NCI-H446 (cell line): Measurements from ENCODE around the gene PCDHGB4.
"Not testable (repeated sequence)": the region's sequence is repeated elsewhere in the genome, so short reads cannot be mapped to it uniquely, and the experiment has no call there.

Source experiments
- DNase-seq, 2 experiments: peaks; one replicate each; lab custom pipeline; 2025; lab: John Stamatoyannopoulos, UW

PCDHGB4 gene

DNA sequence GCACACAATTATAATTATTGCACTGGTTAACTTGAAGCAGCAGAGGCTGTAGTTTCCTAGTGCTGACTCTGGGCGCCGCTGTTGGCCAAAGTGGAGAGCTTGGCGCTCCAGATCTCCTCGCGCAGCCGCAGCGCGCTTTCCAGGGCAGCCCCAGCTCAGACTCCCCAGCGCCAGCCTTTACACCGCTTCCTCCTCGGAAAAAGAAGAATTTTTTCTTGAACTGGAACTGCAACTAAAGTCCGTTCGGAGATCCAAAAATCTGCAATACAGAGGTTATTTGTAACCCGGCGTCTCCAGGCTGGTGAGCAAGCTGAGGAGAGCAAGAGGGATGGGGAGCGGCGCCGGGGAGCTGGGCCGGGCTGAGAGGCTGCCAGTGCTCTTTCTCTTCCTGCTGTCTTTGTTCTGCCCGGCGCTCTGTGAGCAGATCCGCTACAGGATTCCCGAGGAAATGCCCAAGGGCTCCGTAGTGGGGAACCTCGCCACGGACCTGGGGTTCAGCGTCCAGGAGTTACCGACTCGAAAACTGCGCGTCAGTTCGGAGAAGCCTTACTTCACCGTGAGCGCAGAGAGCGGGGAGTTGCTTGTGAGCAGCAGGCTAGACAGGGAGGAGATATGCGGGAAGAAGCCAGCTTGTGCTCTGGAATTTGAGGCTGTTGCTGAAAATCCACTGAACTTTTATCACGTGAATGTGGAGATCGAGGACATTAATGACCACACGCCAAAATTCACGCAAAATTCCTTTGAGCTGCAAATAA is at the start of gene PCDHGB4:
Gene PCDHGB4 (plus strand): TSS at position 142 of the 755 bp plus-strand sequence. CDS start 187 bp downstream, at position 329.
- not testable (repeated sequence) for DNase-seq

GRCh38 chr5:141338538-141339306 is 48.8 kb upstream of the PCDHGB4 start, which contains the start of gene PCDHGA2:
PCDHGA2 (plus strand) TSS chr5:141338760.
- peak in 1 of 2 experiments; percentile 31 for DNase-seq

GRCh38 chr5:141340781-141341354 is 46.6 kb upstream of the PCDHGB4 start:
- not testable (repeated sequence) for DNase-seq

- no peak for DNase-seq
Measured at GRCh38 chr5:141342773-141343172, 44.7 kb upstream of the PCDHGB4 start.

DNA sequence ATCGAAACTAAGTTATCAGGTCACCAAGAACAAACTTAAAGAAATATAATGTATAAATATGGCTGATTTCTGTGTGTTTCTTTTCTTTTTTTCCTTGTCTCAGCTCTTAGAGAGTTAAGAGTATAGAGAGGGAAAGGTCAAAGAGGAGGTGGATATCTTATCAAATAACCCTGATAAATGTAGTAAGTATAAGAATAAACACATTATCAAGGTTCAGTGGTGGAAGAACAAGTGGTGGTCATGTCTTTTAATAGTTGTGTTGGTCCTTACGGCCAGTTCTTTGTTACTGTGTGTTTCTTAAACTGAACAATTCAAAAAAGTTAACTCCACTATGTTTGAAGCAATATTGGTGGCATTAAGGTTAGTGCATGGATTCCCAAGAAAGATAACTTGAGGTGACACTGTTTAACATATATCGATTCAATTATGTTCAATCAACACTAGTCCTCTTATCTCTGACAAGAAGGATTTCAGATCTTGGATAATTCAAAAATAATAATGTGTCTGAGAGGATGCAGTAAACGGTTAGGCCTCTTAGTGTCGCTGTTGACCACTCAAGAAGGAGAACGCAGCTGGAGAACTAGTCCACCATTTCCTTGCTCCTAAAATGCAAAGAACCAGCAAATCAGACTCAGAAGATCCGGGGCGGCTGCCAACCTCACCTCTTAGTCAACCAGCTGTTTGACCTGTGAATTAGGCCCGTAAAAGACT is 44.1 kb upstream of the PCDHGB4 start, which contains the start of gene PCDHGA3:
Gene PCDHGA3 (plus strand): TSS at position 588 of the 711 bp plus-strand sequence. CDS start 205 bp downstream, outside the sequence.
- DNase-seq = no peak

- DNase-seq = no peak
Measured at GRCh38 chr5:141343953-141344463, 43.5 kb upstream of the PCDHGB4 start.

- DNase-seq = no peak
Measured at GRCh38 chr5:141345327-141345726, 42.2 kb upstream of the PCDHGB4 start.

- DNase-seq = not testable (repeated sequence)
Measured at GRCh38 chr5:141346017-141346416, 41.5 kb upstream of the PCDHGB4 start.

DNA sequence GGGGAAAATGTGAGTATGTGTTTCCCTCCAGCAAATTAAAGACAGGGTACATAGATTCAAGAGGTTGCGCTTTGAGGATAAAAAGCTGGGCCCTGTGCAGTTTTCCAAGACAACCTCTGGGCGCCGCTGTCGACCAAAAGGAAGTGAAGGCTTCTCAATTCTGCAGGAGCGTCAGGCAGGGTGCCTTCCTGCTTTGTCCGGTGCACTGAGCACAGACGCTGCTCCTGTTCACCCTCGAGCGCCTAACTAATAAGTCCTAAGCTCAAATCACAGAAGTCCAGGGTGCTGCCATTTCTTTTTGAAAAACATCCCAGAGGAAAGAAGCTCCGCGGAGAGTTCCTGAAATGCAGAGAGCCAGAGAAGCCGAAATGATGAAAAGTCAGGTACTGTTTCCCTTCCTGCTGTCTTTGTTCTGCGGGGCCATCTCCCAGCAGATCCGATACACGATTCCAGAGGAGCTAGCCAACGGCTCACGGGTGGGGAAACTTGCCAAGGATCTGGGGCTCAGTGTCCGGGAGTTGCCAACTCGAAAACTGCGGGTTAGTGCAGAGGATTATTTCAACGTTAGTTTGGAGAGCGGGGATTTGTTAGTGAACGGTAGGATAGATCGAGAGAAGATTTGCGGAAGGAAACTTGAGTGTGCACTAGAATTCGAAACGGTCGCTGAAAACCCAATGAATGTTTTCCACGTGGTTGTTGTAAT is 37.4 kb upstream of the PCDHGB4 start, which contains the start of gene PCDHGB1:
Gene PCDHGB1 (plus strand): TSS at position 183 of the 703 bp plus-strand sequence. CDS start 162 bp downstream, at position 345.
- peak; percentile 1 to 52 for DNase-seq

GRCh38 chr5:141351591-141351990 is 35.9 kb upstream of the PCDHGB4 start:
- DNase-seq = no peak

GRCh38 chr5:141354900-141355469 is 32.5 kb upstream of the PCDHGB4 start, which contains the start of gene PCDHGA4:
PCDHGA4 (plus strand) TSS chr5:141355021; CDS start chr5:141355108, 87 bp downstream.
- no peak for DNase-seq

- no peak for DNase-seq
Measured at GRCh38 chr5:141355641-141356040, 31.9 kb upstream of the PCDHGB4 start.

- DNase-seq = no peak
Measured at GRCh38 chr5:141356133-141356532, 31.4 kb upstream of the PCDHGB4 start.

DNA sequence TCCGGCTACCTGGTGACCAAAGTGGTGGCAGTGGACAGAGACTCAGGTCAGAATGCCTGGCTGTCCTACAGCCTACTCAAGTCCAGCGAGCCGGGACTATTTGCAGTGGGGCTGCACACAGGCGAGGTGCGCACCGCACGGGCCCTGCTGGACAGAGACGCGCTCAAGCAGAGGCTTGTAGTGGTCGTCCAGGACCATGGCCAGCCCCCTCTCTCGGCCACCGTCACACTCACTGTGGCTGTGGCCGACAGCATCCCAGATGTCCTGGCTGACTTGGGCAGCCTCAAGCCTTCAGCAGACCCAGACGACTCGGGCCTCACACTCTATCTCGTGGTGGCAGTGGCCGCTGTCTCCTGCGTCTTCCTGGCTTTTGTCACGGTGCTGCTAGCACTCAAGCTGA is 30.5 kb upstream of the PCDHGB4 start:
- no peak for DNase-seq

GRCh38 chr5:141359790-141360426 is 27.6 kb upstream of the PCDHGB4 start, which contains the start of gene PCDHGB2:
PCDHGB2 (plus strand) TSS chr5:141359994; CDS start chr5:141360136, 142 bp downstream.
- DNase-seq = peak; percentile 62 to 64

- DNase-seq = no peak
Measured at GRCh38 chr5:141360685-141361084, 26.8 kb upstream of the PCDHGB4 start.

DNA sequence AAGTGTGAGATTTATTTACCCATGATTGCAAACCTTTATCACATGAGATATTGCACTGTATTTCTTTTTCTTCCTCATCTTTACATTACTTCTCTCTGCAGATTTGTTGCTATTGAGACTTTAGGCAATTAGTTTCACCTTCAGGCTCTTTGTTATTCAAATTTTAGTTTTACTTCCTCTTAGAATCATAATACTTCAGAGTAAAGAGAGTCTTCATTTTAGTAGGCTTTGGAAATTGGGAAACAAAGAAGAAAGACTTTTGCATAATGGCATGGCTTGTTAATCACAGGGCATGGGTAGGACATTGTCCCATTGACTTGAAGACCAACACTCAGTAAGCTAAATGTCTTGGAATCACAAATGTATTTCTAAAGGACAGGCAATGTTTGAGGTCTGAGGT is 24.8 kb upstream of the PCDHGB4 start:
- DNase-seq = no peak

- no peak for DNase-seq
Measured at GRCh38 chr5:141363952-141364660, 23.4 kb upstream of the PCDHGB4 start, which contains the start of gene PCDHGA5. PCDHGA5 (plus strand) TSS chr5:141364162; CDS start chr5:141364331, 169 bp downstream.
